HG02938 (cell line): ENCODE measurements around the gene VASH2.
"Not testable (repeated sequence)": the region's sequence is repeated elsewhere in the genome, so short reads cannot be mapped to it uniquely, and the experiment has no call there.

ENCODE experiments used
- ATAC-seq: cut with Tn5 transposase; IDR thresholded peaks from one replicate; pipeline ENCODE4 v1.9.1; 2021; ENCODE audit warnings: mild to moderate bottlenecking, moderate library complexity; ENCODE audit not compliant: unreplicated experiment

VASH2 gene

DNA sequence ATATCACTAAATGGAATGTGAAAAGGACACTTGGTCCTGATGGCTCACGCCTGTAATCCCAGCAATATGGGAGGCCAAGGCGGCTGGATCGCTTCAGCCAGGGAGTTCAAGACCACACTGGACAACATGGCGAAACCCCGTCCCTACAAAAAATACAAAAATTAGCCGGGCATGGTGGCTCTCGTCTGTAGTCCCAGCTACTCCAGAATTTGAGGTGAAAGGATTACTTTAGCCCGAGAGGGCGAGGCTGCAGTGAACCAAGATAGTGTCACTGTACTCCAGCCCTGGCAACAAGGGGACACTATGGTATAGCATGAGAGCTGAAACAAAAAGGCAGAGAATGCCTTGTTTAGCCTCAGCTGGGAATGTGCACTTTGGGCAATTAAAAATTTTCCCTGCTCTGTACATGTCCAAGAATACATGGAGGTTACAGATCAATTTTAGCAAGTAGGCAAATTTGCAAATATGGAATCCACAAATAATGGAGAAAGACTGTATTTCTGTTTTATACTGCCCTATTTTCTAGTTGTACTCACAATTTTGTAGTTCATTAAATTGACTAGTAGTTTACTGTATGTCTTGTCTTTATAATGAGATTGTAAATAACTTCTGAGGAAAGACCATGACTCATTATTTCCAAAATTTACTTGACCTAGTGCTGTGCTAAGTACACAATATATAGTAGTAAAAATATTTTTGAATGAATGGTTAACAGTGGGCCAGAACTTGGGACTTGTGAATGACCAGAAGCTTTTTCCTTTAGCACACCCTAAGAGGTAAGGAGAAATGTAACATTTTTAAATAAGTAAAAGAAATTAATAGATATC, 67.3 kb downstream of the VASH2 start:
- no peak for ATAC-seq

DNA sequence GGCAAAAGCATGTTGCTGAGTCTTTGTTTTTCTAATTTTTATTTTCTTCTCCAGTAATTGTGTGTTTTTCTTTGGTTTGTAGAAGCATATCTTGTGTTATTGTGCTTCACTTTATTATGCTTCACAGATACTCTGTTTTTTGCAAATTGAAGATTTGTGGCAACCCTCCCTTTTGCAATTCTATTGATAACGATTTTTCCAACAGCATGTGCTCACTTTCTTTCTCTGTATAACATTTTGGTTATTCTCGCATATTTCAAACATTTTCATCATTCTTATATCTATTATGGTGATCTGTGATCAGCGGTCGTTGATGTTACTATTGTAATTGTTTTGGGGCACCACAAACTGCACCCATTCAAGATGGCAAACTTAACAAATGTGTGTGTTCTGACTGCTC, 69.1 kb downstream of the VASH2 start:
- no peak for ATAC-seq

- ATAC-seq: no peak
Observed at GRCh38 chr1:213020016-213020415, 69.7 kb downstream of the VASH2 start.

DNA sequence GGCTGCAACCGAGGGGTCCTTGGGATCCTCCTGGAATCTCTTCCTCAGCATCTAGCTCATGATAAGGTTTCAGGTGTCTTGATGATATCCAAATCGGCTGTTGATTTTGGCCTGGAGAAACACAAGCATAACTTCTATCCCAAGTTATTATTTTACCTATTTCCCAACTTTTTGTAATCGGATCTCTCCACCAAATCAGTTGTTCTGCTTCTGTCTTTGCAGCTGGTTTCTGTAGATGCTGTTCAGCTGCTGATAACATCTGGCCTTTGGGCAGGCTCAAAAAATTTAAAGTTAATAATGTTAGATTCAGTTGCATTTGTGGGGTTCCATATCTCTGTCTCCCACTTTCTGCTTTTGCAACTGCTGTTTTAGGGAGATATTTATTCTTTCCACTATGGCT, 76.7 kb downstream of the VASH2 start:
- not testable (repeated sequence) for ATAC-seq

DNA sequence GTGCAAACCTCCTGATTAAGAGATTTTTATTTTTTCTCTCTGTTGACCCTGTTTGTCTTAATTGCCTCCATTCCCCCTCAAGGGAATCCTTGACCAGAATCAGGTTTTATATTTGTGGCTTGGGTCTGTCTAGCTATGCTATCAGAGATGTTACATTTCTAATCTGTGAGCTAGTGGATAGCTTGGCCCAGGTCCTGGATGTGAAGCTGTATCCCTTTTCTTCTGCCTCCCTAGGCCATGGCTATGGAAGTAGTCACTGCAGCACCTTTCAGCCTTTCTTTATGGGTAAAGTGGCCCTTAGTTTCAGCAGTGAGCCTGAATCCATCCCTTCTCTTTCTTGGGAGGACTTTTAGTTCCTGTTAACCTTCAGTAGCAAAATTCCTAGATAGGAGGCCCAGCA, 82.3 kb downstream of the VASH2 start:
- ATAC-seq: no peak

DNA sequence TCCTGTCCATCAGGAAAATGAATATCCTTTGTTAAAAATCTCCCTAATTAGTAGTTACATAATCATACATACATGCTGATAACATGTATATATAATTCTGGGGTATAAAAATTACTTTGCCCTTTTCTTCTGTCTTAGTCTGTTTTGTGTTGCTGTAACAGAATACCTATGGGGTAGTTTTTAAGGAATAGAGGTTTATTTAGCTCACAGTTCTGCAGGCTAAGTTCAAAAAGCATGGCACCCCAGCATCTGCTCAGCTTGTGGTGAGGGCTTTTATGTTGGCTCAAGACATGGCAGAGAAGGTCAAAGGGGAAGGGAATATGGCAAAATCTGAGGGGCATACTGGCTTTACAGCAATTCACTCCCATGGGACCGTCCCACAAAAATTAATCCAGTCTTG, 84.4 kb downstream of the VASH2 start:
- ATAC-seq: no peak

DNA sequence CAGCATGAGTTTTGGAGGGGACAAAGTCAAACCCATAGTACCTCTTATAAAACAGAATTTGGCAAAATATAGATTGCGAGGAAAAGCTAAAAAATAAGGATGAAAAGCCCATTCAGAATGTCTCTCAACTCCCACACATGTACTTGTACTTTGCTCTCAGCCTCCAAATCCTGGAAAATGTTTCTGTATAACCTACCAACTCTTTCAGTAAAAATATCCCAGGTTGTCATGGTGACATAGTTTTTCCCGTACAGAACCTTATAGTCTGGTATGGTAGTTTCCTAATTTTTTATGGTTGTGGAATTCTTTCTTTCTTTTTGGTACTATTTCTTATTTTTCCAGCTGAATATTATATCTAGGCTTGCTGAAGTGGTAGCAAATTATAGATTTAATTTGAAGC, 85.2 kb downstream of the VASH2 start:
- ATAC-seq: no peak
